HL-60 (cell line): ENCODE measurements around the gene EFNA5.

ENCODE experiments used
- DNase-seq, 2 experiments: peaks; one replicate each; pipeline ENCODE4 v3.0.0-alpha.2; 2010 to 2020; ENCODE audit warnings: low read depth in 1 of 2, low spot score in 1 of 2
- H3K27ac ChIP-seq: fragments of 250-450 bp; sonication (Bioruptor Pico); replicated peaks from 2 replicates; pipeline ENCODE4 v1.5.1; 2020; ENCODE audit warnings: mild to moderate bottlenecking, moderate library complexity
- H3K27me3 ChIP-seq: fragments of 250-450 bp; sonication (Bioruptor Pico); 2 replicates; pipeline ENCODE4 v1.5.1; 2021; ENCODE audit warnings: mild to moderate bottlenecking, moderate library complexity; ENCODE audit not compliant: insufficient read depth, poor library complexity, severe bottlenecking
- H3K4me3 ChIP-seq: replicated peaks from 2 replicates; pipeline ENCODE4 v1.5.1; 2011; ENCODE audit warnings: mild to moderate bottlenecking, control low read depth, low read length; ENCODE audit not compliant: insufficient read depth
- CTCF ChIP-seq: IDR thresholded peaks from one replicate; pipeline ENCODE4 v1.5.1; 2011; ENCODE audit warnings: low read length, control low read depth, inconsistent platforms; ENCODE audit not compliant: insufficient read depth
- GABPA ChIP-seq: IDR thresholded peaks from 2 replicates; pipeline ENCODE4 v1.6.1; 2012; ENCODE audit warnings: low read depth
- POLR2AphosphoS5 ChIP-seq: IDR thresholded peaks from 2 replicates; pipeline ENCODE4 v1.6.1; 2012; ENCODE audit warnings: low read depth
- REST ChIP-seq: IDR thresholded peaks from 2 replicates; pipeline ENCODE4 v1.6.1; 2012; ENCODE audit warnings: low read depth; ENCODE audit not compliant: insufficient replicate concordance
- SPI1 ChIP-seq: IDR thresholded peaks from 2 replicates; pipeline ENCODE4 v1.6.1; 2012; ENCODE audit warnings: low read depth, mild to moderate bottlenecking, borderline replicate concordance

Gene EFNA5

GRCh38 chr5:107582625-107583024 is 88.1 kb downstream of the EFNA5 start:
- H3K27me3 ChIP-seq = no peaks in the 10 kb centered on the region
- TF ChIP-seq GABPA (no peak), REST (no peak), SPI1 (no peak), POLR2AphosphoS5 (no peak), CTCF (no peak)
- no peak for DNase-seq
- no peak overlapping the region for H3K27ac ChIP-seq
- H3K4me3 ChIP-seq = no peak overlapping the region

- H3K27ac ChIP-seq = no peak overlapping the region
- H3K4me3 ChIP-seq = no peak overlapping the region
- DNase-seq = no peak
- no peaks in the 10 kb centered on the region for H3K27me3 ChIP-seq
- TF ChIP-seq REST = no peak
- TF ChIP-seq GABPA = no peak
- no peak for TF ChIP-seq POLR2AphosphoS5
- TF ChIP-seq SPI1 = no peak
- TF ChIP-seq CTCF = no peak
Measured at GRCh38 chr5:107580889-107581820, 89.6 kb downstream of the EFNA5 start.

- no peak for DNase-seq
- H3K27me3 ChIP-seq = no peaks in the 10 kb centered on the region
- no peak for TF ChIP-seq REST
- no peak for TF ChIP-seq SPI1
- TF ChIP-seq GABPA = no peak
- TF ChIP-seq CTCF = no peak
- TF ChIP-seq POLR2AphosphoS5 = no peak
- H3K27ac ChIP-seq = no peak overlapping the region
- H3K4me3 ChIP-seq = no peak overlapping the region
Measured at GRCh38 chr5:107578051-107578635, 92.6 kb downstream of the EFNA5 start.
